Inflammatory macrophage treated with lipopolysaccharide for 1 hour (primary cell): ENCODE measurements around the gene CYB561D2.
"Not testable (repeated sequence)": the region's sequence is repeated elsewhere in the genome, so short reads cannot be mapped to it uniquely, and the experiment has no call there.

Source experiments
- DNase-seq, 2 donors: peaks; one replicate each; pipeline ENCODE4 v3.0.0-alpha.2; 2020 to 2022

Gene CYB561D2, protein sequence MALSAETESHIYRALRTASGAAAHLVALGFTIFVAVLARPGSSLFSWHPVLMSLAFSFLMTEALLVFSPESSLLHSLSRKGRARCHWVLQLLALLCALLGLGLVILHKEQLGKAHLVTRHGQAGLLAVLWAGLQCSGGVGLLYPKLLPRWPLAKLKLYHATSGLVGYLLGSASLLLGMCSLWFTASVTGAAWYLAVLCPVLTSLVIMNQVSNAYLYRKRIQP

GRCh38 chr3:50350527-50351322, at the start of gene CYB561D2, which contains the start of gene NPRL2:
Gene CYB561D2, plus strand, starts transcription at chr3:50350862. Its CDS starts 572 bp downstream, at chr3:50351434.
Gene NPRL2, minus strand, starts transcription at chr3:50350775. Its CDS starts 123 bp downstream, at chr3:50350652.
- DNase-seq = peak; percentile 95 to 97

DNA sequence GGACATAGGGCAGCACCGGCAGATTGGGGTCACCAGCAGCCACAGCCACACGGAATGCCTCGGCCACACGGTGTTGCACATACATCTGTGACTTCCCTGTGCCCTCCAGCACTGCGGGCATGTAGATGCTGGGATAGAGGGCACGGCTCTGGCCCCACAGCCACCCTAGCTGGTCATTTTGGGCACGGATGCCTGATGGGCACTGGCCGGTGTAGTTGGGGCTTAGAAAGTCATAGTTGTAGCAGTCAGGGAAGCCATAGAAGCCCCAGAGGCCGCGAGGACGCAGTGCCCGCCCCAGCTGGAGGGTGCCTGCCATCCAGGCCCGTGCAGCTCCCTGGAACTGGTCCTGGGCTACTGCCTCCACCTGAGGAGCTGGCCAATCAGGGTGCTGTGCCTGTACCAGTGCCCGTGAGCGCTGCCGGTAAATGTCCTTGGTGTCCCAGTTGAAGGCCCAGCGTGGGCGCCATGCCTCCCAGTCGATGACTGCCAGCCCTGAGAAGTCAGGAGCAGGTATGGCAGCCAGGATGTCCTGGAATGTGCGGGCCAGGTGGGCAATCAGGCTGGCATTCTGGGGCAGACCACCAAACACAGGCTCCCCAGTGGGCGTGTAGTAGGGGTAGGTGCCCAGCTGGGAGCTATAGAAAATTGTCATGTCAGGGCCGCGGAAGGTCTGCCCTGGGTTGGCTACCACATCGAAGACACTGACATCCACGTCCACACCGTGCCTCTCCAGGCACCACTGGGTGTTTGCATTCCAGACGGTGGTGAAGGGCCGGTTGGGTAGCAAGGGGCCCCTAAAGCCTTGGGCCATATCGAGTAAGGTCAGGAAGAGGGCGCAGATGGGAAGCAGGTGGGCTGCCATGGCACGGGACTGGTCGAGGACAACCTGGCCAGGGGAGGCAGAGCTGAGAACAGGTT, 48.3 kb upstream of the CYB561D2 start:
- no peak for DNase-seq

- DNase-seq = no peak
These were observed 47.4 kb upstream of the CYB561D2 start, which contains the start of gene HYAL1 for GRCh38 chr3:50303013-50303815. Gene HYAL1, minus strand, starts transcription at chr3:50303574. Its CDS starts 618 bp downstream, at chr3:50302956.

GRCh38 chr3:50304601-50305000, 46.1 kb upstream of the CYB561D2 start:
- DNase-seq = no peak

DNA sequence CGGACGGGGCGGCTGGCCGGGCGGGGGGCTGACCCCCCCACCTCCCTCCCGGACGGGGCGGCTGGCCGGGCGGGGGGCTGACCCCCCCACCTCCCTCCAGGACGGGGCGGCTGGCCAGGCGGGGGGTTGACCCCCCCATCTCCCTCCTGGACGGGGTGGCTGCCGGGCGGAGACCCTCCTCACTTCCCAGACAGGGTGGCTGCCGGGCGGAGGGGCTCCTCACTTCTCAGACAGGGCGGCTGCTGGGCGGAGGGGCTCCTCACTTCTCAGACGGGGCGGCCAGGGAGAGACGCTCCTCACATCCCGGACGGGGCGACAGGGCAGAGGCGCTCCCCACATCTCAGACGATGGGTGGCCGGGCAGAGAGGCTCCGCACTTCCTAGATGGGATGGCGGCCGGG, 38.6 kb upstream of the CYB561D2 start:
- DNase-seq = not testable (repeated sequence)

DNA sequence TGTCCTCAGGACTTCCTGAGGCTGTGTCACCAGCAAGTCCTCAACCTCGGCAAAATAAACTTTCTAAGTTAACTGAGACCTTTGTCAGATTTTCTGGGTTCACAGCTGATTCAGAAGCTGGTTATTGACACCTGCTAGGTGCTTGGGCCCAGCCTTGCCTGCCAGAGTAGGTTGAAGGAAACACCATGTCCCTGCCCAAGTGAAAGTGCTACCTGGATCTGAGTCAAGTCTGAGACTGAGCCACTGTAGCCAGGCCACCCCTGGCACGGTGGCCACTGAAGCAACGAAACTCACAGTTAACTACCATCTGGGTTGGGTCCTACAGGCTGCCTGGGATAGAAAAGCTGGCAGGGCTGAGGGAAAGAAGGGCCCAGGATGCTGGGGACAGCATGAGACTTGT, 36.3 kb upstream of the CYB561D2 start:
- DNase-seq = no peak

- no peak for DNase-seq
These were observed 35.8 kb upstream of the CYB561D2 start for GRCh38 chr3:50314816-50315215.

DNA sequence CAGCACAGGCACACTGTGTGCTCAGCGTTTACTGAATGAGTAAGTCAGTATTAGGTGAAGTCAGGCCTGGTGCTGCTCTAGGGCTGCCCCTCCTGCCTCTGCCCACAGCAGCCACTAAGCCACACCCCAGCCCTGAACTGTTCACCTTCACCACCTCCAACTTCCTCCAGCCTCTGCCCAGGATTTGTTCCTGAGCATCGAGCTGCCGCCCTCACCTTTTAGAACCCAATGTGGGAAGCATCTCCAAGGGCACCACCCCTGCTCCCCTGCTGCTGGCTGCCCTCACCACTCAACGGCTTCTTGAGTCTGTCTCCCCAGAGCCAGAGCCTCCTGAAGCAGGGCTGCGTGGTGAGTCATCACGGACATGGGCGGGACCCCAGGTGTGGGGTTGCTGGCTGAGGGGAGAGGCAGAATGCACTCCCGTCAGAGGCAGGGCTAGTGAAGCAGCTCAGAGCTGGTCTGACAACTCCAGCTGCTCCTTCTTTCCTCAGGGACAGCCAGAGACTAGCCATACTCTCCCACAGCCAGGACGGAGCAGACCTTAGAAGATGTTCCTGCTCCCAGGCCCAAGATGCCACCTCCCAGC, 33.9 kb upstream of the CYB561D2 start:
- DNase-seq = no peak

GRCh38 chr3:50317300-50317699, 33.4 kb upstream of the CYB561D2 start:
- no peak for DNase-seq

- no peak for DNase-seq
These were observed 32.5 kb upstream of the CYB561D2 start for GRCh38 chr3:50318163-50318562.

- peak in 1 of 2 donors; percentile 41 for DNase-seq
These were observed 32.0 kb upstream of the CYB561D2 start for GRCh38 chr3:50318615-50319014.

DNA sequence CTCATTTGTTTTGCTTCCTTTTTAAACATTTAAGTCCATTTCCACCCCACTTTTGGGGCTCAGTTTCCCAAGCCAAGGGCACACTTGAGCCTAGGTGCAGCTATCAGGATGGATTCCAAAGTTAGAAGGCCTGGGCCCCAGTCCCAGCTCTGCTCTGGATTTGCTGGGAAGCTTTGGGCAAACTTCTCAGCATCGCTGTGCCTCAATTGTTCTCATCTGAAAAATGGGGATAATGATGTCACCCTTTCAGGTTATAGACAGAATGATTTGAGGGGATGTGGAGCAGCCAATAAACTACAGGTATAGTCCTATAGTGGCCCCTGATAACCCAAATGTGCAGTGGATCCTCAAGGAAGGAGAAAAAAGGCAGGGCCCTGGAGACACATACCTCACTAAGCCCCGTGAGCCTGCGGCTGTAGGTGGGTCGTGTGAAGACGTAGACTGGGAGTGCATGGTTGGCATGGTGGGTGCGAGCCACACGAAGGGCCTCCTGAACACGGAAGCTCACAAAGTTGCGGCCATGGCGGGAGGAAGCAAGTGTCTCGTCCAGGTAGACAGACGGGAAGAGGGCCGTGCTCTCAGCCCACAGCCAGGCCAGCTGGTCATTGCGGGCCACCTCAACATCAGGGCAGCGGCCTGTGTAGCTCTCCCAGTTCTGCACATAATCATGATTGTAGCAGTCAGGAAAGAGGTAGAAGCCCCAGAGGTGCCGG, 31.3 kb upstream of the CYB561D2 start:
- no peak for DNase-seq

- no peak for DNase-seq
These were observed 30.6 kb upstream of the CYB561D2 start for GRCh38 chr3:50319894-50320625.

DNA sequence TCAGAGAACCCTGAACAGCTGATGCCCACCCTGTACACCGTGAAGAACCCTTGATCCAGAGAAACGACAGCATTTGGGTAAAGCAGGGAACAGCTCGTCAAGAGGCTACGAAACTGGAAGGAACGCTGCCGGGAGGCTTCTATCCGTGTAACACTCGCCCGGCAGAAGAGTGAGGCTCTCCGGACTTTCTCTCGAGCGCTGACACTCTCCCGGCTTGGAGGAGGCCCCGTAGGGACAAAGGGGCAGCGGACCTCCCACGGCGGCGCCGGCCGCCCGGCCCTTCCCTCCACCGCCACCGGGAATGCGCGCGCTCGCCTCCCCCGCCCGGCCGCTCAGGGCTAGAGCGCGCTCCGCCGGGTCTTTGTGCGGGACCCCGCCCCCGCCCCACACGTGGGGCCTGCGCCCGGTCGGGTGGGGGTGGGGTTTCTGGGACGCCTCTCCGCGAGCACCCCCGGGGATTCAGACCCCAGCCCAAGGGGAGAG, 29.8 kb upstream of the CYB561D2 start:
- DNase-seq = peak; percentile 37 to 53

- peak; percentile 79 to 84 for DNase-seq
These were observed 29.1 kb upstream of the CYB561D2 start for GRCh38 chr3:50321336-50322114.

DNA sequence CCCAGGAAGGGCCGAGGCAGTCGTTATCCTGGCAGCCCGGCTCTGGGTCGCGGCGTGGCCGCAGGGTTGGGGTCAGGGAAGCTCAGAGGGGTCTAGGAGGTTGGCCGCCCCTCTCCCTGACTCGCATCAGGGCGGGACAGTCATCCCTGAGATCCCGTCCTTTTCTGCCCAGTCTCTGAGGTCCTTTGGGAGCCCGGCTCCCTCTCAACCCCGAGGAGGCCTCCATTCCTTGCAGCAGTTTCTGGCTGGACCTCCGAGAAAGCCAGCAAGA, 28.6 kb upstream of the CYB561D2 start:
- DNase-seq = no peak

- no peak for DNase-seq
These were observed 28.1 kb upstream of the CYB561D2 start, which contains the start of gene HYAL2 for GRCh38 chr3:50322386-50323091. Gene HYAL2, minus strand, starts transcription at chr3:50322745. Its CDS starts 2,256 bp downstream, at chr3:50320489.

DNA sequence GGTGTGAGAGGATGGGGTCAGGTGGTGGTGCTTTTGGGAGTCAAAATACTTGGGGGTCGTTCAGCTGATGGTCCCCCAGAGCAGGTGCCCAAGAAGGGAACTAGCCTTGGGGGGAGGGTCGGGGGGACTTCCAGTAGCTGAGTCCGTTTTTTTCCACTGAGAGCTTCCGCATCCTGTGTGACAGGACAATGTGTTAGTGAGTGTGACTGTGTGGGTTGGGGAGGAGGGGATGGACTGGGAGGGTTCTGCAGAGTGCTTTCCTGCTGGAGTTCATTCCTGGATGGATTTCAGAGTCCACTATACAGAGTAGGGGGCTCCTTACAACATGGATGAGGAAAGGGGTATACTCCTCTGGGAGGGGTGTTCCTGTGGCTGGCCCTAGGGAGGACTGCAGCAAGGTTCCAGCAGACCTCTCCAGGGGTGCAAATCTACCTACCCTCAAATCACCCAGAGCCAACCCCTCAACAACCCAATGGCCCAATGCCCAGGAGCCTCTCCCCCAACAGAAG, 27.5 kb upstream of the CYB561D2 start:
- DNase-seq = peak; percentile 37 to 59
